HG02870 (cell line): ENCODE results near the gene MRTFA.

ENCODE experiments used
- ATAC-seq: cut with Tn5 transposase; IDR thresholded peaks from one replicate; pipeline ENCODE4 v1.9.1; 2021; ENCODE audit warnings: mild to moderate bottlenecking, moderate library complexity; ENCODE audit not compliant: unreplicated experiment

The MRTFA gene

DNA sequence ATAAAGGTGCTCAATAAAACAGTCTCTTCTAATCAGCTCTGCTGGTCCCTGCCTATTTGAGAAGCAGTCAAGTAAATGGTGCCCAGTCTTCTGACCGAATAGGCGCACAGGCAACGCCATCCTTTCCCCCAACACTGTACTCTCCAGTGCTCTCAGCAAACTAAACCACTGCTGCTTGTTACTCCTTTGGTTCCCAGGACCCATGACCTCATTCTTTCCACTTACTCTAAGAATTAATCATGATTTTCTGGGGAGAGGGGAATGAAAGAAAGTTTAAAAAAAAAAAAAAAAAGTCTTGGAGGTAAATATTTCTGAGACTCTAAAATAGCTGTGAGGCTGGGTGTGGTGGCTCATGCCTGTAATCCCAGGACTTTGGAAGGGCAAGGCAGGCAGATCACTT is 202.4 kb downstream of the MRTFA start:
- ATAC-seq: no peak

DNA sequence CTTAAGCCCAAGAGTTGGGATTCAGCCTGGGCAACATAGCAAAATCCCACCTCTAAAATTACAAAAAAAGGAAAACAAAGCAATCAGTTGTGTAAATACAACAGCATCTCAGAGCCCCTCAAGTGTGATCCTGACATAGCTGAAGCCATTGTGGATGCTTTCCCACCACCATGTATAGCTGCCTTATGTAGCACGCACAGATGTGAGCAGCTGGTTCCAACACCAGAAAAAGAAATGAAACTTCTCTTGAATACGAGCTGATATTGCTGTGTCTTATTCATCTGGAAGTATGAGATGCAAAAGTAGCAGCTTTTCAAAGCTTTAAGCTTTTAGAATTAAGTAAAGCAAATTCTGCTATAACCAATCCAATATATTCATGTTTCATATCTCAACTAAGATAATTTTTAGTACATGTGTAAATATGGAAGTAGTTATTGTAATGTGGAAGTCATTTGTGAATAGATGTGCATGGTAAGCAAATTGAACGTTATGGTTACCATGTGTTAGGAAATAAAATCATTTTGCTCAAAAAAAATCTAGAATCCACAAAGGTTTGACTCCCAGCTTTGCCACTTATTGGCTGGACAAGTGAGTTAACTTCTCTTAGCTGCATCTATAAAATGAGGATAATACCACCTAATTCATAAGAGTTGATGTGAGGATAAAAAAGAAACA is 203.0 kb downstream of the MRTFA start:
- no peak for ATAC-seq

GRCh38 chr22:40432625-40433024 is 203.9 kb downstream of the MRTFA start:
- no peak for ATAC-seq

- ATAC-seq: no peak
Observed at GRCh38 chr22:40432157-40432556, 204.4 kb downstream of the MRTFA start.

DNA sequence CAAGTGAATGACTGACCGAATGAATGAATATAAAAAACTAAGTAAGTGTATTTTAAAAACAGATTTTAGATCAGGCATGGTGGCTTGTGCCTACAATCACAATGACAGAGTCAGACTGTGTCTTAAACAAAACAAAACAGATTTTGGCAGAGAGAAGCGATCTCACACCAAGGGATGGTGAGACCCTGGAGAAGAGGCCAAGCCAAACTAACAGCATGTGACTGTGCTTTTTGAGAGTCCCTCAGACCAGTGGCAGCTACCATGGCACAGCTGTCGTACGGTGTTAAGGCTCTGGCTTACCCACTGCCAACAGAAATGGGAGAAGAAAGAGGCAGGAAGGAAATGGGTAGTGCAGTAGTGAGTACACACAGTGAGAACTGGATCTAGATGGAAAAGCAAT is 205.5 kb downstream of the MRTFA start:
- no peak for ATAC-seq

GRCh38 chr22:40429481-40429880 is 207.0 kb downstream of the MRTFA start:
- ATAC-seq: no peak

DNA sequence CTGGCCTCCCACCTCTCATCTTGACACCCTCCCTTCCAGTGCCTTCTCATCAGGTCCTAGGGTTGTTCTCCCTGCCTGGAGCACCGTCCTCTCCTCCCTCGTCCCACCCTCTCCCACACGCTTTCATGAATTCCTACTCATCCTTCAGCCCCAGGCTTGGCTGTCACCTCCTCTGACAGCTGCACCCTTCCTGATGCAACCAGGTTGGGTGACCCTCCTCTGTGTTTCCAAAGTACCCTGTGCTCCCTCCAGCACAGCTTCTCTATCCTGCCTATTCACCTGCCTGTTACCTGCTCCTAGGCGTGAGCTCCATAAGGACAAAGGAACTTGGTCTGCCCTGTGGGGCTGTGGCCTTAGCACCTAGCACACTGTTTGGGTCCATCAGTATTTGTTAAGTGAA is 207.7 kb downstream of the MRTFA start:
- ATAC-seq: no peak

DNA sequence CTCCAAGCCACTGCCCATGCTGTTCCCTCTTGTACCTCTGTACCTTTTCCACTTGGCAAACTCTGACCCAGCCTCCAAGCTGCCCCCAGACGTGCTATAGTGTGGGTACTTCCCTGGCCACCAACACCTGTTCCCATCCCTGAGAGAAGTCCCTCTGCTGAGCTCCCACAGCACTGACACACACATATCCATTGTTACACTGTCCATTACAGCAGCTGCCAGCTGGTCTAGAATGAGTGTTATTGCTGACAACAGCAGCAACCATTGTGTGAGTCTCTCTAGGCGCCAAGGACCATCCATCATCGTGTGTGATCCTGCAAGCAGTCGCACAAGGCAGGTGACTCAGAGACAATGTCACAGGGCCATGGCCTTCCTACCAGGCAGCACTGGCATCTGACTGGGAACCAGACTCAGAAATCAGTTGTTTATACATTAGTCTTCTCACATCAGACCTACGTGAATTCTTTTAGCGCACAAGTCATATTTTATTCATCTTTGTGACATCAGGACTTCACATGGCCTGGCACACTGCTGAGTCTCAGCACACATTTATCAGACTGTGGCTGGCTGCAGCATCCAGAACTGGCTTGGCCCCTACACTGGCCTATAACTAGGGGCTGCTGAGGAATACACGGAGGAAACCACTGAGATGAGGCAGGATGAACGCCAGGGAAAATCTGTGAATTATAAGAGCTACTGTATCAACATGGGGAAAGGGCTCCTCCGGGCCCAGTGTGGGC is 209.8 kb downstream of the MRTFA start:
- ATAC-seq: no peak

DNA sequence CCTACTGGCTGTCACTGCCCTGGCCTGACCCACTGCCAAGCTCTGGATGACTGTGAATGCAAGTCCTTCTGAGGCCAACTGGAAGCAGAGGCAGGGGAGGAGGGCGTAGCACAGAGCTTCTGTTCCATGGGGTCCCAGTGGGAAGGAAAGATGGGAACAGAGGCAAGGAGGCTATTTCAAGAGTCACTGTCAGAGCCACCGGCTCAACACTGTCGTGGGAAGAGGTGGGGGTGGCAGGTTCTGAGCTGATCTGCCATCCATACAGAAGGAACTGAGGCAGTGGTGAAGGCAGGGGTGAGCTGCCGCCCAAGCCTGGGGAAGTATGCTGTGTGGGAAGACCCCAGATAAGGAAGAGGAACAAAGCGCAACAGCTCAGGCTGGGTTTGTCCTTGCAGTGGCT is 211.4 kb downstream of the MRTFA start:
- ATAC-seq: no peak

DNA sequence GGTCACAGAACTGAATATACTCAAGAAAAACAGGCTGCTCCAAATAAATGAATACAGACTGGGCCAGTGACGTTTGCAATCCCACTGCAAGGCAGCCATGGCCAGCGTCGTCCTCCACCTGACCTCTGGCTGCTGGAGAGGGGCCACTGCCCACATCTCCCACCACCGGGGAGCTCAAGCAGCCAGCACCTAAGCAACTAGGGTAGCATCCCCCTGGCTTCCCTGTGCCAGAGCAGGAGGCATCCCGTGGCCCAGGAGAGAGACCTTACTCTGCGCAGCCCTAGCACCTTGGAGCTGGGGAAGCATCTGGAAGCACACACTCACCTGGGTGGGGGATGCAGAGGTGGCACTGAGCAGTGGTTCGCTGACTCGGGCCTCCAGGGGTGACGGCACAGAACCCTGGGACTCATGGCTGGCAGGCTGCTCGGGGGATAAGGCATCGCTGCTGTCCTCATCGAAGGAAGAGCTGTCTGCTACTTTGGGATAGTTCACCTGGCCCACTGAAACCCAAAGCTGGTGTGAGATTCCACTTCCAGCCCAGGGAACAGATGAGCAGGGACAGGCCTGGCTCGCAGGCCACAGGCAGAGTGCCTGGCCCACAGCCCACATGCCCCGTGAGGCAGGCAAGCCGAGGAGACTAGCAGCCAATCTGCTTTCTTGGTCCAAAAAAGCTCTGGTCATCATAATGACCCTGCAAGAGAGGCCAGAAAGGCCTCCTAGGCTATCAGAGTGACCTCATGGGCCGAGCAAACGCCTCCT is 212.5 kb downstream of the MRTFA start:
- no peak for ATAC-seq

DNA sequence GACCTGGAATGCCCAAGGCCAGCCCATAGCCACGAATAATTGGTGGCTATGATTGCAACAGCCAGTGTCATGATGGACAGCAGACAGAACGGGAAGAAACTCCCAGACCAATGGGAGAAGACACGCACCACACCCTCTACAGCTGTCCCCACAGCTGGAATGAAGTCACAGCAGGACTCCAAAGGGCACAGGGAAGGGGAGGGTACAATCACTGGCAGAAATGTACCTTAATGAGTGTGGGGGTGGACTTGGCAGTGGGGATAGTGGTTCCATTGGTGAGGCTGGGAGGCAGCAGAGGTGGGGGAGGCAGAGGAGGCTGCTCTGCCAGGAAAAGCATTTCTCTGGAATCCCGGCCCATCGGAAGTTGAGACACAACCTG is 213.2 kb downstream of the MRTFA start:
- no peak for ATAC-seq

DNA sequence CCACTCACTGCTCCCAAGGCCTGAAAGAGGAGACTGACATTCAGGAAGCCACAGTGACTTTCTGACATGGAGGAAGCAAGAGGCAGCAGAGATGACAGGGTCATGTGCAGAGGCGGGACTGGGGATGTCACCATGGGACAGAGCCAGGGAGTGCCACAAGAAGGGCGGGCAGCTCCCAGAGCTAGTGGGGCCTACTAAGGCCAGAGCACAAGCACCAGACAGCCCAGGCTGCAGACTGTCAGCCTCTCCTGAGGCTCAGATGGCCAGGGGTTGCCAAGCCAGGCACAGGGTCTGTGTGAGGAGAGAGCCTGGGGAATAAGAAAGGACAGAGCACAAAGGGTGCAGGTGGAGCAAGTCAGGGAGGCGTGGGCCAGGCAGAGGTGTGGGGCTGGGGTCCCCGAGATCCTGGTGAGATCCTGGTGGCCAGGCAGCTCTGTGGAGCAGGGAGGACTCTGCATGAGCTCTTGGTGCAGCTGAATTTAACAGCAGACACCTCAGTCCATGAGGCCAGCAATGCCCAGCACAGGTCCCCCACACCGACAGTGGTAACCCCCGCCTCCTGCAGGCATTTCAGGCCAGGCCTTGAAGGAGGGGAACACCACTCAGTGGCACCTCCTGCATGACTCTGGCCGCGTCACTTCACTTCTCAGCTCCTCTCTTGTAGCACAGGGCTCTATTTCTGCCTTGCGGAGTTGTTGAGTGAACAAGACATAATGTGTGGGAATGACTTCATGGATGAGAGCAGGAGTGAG is 213.8 kb downstream of the MRTFA start:
- no peak for ATAC-seq

- no peak for ATAC-seq
Observed at GRCh38 chr22:40421941-40422340, 214.6 kb downstream of the MRTFA start.

- ATAC-seq: no peak
Observed at GRCh38 chr22:40421082-40421350, 215.5 kb downstream of the MRTFA start.

- no peak for ATAC-seq
Observed at GRCh38 chr22:40420341-40421081, 216.0 kb downstream of the MRTFA start.

DNA sequence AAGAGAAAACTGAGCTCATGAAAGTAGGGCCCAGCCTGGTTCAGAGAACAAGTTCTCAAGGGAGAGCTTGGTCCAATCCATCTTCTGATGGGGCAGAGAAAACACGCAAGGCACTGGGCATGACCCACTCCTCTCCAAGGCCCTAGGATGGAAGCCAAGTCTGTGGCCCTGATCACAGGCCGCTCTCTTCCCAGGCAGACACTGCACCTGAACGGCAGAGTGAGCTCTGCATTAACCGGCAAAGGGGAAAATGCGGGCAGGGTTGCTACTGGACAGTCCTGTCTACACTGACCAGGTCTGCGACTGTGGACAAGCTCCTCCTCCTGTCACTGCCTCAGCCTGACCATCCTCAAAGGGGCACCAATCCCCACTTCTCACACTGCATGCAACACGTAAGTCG is 216.8 kb downstream of the MRTFA start:
- ATAC-seq: no peak

- no peak for ATAC-seq
Observed at GRCh38 chr22:40418366-40419201, 217.9 kb downstream of the MRTFA start.

DNA sequence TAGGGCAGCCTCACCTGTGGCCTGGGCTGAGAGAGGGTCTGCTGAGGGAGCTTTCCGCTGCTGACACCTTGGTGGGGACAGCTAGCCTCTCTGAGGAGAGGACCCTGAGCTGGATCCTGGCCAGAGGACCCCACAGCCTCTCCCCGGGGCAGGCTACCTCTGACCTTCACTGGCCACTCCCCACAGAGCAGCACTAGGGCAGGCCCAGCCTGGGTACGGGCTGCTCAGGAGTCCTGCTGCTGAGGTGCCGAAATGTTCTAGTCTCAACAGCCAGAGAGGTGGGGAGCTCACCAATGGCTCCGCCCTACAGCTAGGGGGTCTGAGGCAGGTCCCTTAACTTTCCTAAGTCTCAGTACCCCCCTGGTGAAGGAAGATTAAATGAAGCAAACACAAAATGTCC is 218.6 kb downstream of the MRTFA start:
- no peak for ATAC-seq

GRCh38 chr22:40417041-40417440 is 219.5 kb downstream of the MRTFA start:
- ATAC-seq: no peak

DNA sequence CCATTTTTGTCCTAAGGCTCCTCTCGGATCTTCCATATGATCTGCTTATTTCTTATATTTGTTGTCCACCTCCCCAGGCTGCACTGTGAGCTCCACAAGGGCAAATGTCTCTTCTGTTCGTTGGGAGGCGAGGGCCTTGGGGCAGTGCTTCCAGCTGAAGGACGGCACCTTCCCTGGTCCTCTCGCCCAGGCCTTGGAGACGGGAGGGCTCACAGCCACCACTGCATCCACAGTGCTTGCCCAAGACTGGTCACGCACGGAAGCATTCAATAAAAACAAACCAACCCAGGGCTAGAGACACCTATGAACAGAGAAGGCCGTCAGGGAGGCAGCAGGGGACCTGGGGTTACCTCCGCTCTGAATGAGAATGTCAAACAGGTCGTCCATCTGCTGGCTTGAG is 219.9 kb downstream of the MRTFA start:
- ATAC-seq: no peak
